Parathyroid adenoma (tissue), 2 donors: ENCODE results near the gene SLC9A3.

Source experiments
- H2AFZ ChIP-seq: fragments of 300-600 bp; sonication (generic); one replicate; pipeline ENCODE4 v1.7.0; 2017; ENCODE audit warnings: antibody characterized with exemption, mild to moderate bottlenecking
- H3K27ac ChIP-seq: fragments of 300-600 bp; sonication (generic); one replicate; pipeline ENCODE4 v1.7.0; 2017
- H3K27me3 ChIP-seq: fragments of 300-600 bp; sonication (generic); one replicate; pipeline ENCODE4 v1.7.0; 2017; ENCODE audit warnings: low read length; ENCODE audit not compliant: control insufficient read depth, insufficient read depth
- H3K36me3 ChIP-seq: fragments of 300-600 bp; sonication (generic); one replicate; pipeline ENCODE4 v1.7.0; 2017; ENCODE audit warnings: low read length; ENCODE audit not compliant: control insufficient read depth, insufficient read depth
- H3K4me1 ChIP-seq: fragments of 300-600 bp; sonication (generic); one replicate; pipeline ENCODE4 v1.7.0; 2017; ENCODE audit warnings: control low read depth
- H3K4me2 ChIP-seq: fragments of 300-600 bp; sonication (generic); one replicate; pipeline ENCODE4 v1.7.0; 2017; ENCODE audit warnings: low read length
- H3K4me3 ChIP-seq: fragments of 300-600 bp; sonication (generic); one replicate; pipeline ENCODE4 v1.7.0; 2017; ENCODE audit warnings: low read depth, low read length
- H3K79me2 ChIP-seq: fragments of 300-600 bp; sonication (generic); one replicate; pipeline ENCODE4 v1.7.0; 2017; ENCODE audit warnings: control low read depth
- H3K9ac ChIP-seq: fragments of 300-600 bp; sonication (generic); one replicate; pipeline ENCODE4 v1.7.0; 2017; ENCODE audit warnings: mild to moderate bottlenecking
- H3K9me3 ChIP-seq: fragments of 300-600 bp; sonication (generic); one replicate; pipeline ENCODE4 v1.7.0; 2017; ENCODE audit warnings: low read length; ENCODE audit not compliant: control insufficient read depth
- TF ChIP-seq, protein P1 (sequence below): fragments of 300-600 bp; sonication (generic); IDR thresholded peaks from one replicate; pipeline ENCODE4 v1.7.0; 2017; ENCODE audit warnings: antibody characterized with exemption, mild to moderate bottlenecking
- donor health status: primary hyperparathyroidism.

The SLC9A3 gene

DNA sequence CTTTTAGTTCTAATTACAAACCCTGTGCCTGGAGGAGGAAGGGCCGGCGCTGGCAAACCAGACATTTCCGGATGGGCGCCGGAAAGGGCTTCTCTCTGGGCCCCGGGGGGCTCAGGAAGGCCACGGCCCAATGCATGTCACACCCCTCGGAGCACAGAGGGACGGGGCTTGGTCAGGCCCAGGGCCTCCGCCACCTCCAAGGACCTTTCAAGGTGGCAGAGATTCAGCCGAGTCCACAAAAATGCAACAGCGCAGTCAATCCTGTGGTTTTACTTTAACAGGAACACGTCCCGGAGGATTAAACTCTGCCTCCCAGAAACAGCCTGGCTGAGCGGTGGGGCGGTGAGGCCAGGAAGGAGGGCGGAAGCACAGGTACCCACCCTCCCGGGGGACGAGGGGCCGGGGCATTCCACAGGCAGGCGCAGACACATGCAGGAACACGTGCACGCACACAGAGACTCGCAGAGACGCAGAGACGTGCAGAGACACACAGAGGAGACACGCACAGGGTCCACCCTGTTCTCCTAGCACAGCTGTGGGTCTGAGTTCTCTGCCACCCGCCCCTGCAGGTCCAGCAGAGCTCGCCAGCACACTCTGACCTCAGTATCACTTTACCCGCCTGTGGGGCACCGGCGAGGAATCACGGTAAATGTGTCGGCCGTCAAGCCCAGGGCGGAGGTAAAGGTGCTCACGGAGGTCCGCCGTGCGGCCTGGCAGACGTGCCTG lies 23.0 kb downstream of the SLC9A3 start:
- no peak overlapping the region for H2AFZ ChIP-seq
- no peak overlapping the region for H3K9ac ChIP-seq

GRCh38 chr5:500491-500890 lies 23.8 kb downstream of the SLC9A3 start:
- H3K4me1 ChIP-seq, result no peaks in the 10 kb centered on the region
- TF ChIP-seq, protein P1, sequence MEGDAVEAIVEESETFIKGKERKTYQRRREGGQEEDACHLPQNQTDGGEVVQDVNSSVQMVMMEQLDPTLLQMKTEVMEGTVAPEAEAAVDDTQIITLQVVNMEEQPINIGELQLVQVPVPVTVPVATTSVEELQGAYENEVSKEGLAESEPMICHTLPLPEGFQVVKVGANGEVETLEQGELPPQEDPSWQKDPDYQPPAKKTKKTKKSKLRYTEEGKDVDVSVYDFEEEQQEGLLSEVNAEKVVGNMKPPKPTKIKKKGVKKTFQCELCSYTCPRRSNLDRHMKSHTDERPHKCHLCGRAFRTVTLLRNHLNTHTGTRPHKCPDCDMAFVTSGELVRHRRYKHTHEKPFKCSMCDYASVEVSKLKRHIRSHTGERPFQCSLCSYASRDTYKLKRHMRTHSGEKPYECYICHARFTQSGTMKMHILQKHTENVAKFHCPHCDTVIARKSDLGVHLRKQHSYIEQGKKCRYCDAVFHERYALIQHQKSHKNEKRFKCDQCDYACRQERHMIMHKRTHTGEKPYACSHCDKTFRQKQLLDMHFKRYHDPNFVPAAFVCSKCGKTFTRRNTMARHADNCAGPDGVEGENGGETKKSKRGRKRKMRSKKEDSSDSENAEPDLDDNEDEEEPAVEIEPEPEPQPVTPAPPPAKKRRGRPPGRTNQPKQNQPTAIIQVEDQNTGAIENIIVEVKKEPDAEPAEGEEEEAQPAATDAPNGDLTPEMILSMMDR, result no peak
- H3K27ac ChIP-seq, result no peak overlapping the region
- H2AFZ ChIP-seq, result no peak overlapping the region
- H3K9ac ChIP-seq, result no peak overlapping the region
- no peak overlapping the region for H3K4me3 ChIP-seq
- no peaks in the 10 kb centered on the region for H3K9me3 ChIP-seq
- no peak overlapping the region for H3K4me2 ChIP-seq
- H3K27me3 ChIP-seq, result no peaks in the 10 kb centered on the region
- no peaks in the 10 kb centered on the region for H3K79me2 ChIP-seq
- no peaks in the 10 kb centered on the region for H3K36me3 ChIP-seq

More for the DNA sequence above, 23.0 kb downstream of the SLC9A3 start:
- no peaks in the 10 kb centered on the region for H3K9me3 ChIP-seq
- no peaks in the 10 kb centered on the region for H3K79me2 ChIP-seq
- H3K4me2 ChIP-seq, result no peak overlapping the region
- no peak overlapping the region for H3K4me3 ChIP-seq
- H3K4me1 ChIP-seq, result no peaks in the 10 kb centered on the region
- TF ChIP-seq, protein P1, result no peak
- H3K27me3 ChIP-seq, result no peaks in the 10 kb centered on the region
- no peaks in the 10 kb centered on the region for H3K36me3 ChIP-seq
- H3K27ac ChIP-seq, result no peak overlapping the region

DNA sequence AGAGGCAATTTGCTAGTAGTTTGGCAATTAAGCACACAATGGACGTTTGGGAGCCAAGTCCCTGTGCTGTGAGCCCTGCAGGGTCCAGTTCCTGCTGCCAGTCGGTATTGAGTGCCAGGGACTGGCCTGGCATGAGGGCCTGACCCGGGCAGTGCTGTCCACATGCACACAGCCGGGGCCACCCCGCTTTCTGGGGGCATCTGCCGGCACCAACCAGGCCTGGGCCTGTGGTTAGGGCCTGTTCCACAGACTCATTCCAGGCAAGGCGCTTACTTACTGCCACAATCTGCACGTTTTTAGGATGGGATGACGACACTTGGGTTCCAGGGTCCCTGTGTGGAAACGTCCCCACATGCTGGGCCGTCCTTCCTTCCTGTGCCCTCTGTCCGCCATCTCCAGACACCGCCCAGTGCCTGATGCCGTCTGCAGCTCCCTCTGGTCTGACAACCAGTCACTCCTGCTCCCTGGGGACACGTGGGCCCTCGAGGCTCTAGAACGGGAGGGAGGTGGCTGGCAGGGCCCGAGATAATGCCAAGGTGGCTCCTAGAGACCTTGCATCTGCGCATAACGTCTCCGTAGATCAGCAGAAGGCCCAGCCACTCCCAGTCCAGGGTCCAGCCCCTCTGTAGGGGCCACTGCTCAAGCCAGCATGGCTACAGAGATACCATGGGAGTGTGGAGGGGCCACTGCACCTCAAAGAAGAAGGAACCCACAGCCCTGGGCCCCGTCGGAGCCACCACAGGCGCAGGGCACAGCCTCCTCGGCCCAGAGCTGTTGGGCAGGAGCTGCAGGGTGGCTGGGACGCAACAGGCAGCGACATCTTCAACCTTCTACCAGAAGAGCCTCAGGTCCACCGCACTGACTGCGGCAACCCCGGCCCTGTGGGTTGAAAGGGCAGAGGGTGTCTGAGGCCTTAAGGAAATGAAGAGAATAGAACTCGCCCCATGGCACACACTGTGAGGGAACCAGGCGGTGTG lies 24.7 kb downstream of the SLC9A3 start:
- Histone ChIP-seq H3K9me3 (no peaks in the 10 kb centered on the region), H2AFZ (no peak overlapping the region), H3K4me2 (no peak overlapping the region), H3K36me3 (no peaks in the 10 kb centered on the region), H3K9ac (no peak overlapping the region), H3K79me2 (no peaks in the 10 kb centered on the region), H3K4me1 (no peaks in the 10 kb centered on the region), H3K27me3 (no peaks in the 10 kb centered on the region), H3K4me3 (no peak overlapping the region), H3K27ac (no peak overlapping the region)
- TF ChIP-seq, protein P1, result no peak

DNA sequence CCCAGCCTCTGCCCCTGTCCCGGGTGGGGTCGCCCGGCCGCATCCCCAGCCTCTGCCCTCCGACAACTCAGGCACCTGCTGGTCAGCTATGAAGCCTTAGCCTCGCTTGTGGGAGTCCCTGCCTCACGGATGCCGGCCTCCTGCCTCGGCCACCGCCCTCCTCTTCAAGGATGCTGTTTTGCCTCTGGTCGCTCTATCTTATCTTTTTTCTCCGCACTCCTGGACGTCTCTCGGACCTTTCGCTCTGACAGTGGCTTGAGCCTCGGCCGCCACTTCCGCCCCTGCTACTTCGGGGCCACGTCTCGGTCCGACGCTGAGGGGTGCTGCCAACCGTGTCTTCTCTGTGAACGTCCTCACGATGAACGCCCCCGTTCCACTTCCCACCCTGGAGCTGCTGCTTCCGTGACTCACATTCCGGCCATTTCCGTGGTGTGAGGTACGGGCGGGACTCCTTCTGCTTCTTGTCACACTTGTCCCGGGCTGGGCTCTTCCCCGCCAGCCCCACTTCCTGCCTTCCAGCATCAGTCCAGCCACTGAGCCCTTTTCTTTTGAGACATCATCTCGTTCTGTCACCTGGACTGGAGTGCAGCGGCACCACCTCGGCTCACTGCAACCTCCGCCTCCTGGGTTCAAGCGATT lies 26.3 kb downstream of the SLC9A3 start:
- Histone ChIP-seq H2AFZ (no peak overlapping the region), H3K9me3 (no peaks in the 10 kb centered on the region), H3K27ac (no peak overlapping the region), H3K4me2 (no peak overlapping the region), H3K27me3 (no peaks in the 10 kb centered on the region), H3K4me3 (no peak overlapping the region), H3K4me1 (no peaks in the 10 kb centered on the region), H3K79me2 (no peaks in the 10 kb centered on the region), H3K9ac (no peak overlapping the region), H3K36me3 (no peaks in the 10 kb centered on the region)
- TF ChIP-seq, protein P1, result no peak
